HK-2 (cell line): Measurements from ENCODE around the gene ZNF664.

Experiments used
- DNase-seq: peaks from one replicate; pipeline ENCODE4 v3.0.0-alpha.2; 2018; ENCODE audit not compliant: unreplicated experiment

ZNF664 gene

DNA sequence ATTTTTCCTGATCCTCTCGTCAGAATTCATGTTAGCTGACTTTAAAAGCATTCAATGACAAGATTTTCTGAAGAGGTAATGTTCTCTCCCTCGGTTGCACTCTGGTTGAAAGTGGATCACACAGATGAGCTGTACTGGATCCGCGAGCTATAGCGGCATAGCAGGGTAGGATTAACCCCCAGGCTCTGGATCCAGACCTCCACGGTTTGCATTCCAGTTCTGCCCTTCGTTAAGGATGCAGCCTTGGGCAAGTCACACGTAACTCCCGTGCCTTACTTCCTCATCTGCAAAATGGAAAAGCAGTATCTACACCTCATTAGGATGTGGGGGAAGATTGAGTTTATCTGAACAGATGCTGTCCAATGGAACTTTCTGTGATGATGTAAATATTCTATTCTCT, 14.1 kb upstream of the ZNF664 start:
- DNase-seq: no peak

DNA sequence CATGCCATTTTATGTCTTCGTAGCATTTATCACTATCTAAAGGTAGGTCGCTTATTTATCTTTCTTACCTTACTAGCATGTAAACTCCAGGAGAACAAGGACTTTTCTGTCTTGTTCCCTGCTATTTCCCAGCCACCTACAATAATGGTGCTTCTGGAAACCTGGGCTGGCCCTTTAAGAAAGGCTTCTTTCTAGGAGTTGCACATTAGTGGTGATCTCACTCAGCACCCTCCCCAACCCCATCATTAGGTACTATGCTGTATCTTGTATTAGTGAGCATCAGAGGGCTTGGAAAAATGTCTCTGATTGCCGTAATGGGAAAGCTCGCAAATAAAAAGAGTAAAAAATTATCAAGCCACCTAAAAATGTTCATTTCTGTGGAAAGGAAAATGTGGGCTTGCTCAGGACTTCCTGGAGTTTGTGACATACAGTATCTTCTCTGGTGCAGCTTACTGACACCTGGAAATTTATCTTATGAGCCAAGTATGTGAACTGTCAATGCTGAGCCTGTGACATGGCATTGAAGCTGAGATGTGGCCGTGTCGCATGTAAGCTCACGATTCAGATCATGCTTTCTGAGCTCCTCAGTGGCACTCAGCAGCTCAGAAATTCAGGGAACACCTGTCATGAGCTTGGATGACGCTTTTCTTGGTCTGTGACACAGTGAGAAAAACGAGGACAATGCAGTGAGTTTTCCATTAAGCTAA, 12.8 kb upstream of the ZNF664 start:
- DNase-seq: no peak

DNA sequence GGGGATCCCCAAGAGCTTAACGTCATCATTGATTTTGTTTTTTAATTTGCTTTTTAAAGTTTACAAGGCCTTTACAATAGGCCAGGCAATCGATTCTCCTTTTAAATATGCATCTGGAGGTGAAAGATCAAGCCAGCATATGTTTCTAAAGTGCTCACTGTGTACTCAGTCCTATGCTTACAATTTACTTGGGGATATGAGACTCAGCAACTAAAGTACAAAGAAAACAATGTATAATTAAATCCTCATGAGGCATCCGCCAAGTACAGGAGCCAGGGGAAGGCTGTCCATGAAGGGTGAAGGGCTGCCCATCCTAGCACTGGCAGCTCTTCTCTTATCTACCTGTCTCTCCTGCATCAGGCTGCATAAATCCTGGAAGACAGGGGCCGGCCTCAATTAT, 12.2 kb upstream of the ZNF664 start:
- DNase-seq: no peak

DNA sequence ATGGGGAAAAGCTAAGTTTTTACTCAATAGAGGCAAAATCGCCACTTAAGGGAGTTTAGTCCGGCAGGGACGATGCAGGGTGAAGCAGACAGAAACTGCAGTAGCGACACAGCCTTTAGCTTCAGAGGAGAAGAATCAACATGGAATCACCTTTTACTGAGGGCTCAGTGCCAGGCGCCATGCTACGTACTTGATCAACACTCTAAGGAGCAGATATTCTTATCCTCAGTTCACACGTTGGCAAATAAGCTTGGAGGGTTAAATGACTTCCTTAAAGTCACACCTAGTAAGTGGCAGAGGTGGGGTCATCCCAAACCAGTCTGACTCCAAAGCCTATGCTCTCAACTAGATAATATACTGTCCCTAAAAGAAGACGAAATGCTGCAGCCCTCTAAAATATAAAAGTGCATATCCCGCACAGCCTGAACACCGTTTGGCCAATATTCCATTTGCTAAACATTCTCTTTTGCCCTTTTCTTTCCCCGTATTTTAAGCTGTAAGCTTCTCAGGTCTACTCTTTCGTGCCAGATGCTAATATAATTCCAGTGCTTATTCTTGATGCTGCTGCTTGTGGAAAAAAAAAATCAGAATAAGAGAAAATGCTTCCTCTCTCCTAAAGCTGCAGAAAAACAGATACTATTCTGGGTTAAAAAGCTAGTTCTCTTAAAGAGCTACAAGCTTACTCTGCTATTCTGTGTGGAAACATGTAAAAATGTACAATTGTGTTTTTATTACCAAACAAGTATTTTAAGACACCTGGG, 11.2 kb upstream of the ZNF664 start:
- DNase-seq: no peak

DNA sequence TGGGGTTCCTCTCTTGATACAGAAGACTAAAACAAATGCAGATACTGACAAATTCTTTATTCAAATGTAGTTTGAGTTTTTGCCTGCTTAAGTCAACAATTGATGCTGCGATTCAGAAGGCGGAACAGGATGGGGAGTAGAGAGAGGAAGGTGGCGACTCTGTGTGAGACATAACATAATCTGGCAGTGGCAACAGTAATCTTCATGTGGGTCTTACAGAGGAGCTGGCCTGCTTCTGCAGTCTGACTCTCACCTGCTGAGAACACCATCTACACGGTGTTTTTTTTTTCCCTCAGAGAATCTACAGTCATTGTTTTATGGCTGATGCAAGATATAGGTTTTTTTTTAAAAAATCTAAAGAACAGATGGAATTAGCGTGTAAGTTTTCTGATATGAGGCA, 10.5 kb upstream of the ZNF664 start:
- DNase-seq: no peak

DNA sequence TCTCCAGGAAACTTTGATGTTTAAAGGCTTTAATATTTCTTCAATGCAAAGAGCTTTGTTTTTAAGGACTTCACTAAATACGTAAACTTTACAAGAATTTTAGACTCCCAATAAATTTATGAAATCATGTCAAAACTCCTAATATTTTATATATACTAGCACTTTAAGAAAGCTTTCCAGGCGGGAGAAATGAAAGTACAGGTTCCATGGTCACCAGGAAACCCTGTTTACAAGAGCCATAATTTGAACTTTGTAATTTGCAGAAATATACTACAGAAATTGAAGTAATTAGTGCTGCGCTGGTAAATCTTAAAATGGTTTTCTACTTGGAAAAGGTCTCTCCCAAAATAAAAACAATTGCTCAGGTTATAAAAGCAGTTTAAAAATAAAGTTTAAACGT, 9.2 kb upstream of the ZNF664 start:
- DNase-seq: no peak

DNA sequence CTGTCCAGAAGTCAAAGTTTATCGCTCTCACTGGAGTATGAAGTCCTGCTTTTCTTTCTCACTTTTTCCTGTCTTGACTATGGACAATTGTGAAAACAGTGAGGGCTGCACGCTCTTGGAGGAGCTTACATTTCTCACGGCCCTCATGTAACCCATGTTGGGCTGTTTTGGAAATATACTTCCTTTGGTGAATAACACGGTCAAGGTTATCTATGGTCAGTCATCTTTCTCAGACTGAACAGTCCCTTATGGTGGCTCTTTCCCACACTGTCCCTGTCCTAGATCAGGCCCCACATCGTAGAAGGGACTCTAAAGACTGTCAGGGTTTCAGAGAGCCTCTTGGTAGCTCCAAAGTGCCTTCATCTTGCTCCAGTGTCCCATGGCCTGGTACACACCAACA, 7.6 kb upstream of the ZNF664 start:
- DNase-seq: no peak

DNA sequence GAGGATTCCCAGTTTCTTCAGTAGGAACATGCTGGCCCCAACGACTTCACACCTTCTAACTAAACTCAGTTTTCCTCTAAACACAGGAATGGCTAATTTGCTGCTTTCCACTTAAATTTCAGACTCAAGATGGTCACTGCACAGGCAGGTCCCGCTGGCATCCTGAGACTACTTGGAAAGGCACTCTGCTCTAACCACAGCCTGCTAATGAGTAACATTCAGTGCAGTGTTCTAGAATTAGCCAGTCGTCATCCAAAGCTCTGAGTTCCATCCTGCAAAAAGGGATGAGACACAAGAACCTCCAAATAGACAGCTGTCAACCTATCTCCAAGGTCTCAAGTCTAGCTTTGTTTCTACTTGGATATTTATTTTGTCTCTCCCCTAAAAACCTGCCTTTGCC, 6.4 kb upstream of the ZNF664 start:
- DNase-seq: peak; percentile 44

DNA sequence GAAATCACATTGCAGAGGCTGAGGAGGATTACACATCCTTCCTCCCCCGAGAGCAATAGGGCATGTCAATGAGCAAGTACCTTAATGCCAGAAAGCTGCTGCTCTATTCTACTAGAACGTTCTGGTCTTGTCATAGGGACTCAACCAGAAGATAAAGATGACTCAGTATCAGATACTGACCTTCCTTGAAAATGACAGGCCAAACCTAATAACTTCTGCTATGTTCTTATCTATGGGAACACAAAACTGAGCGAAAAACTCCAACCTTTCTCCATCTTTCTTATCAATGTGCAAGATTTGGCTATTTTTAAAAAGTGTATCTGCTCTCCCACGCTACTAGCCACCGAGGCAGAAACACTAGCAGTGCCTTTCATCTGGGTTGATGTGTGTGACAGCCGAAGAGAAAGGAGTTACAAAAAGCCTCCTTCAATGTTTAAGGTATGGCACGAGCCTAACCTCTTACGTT, 5.9 kb upstream of the ZNF664 start:
- no peak for DNase-seq

DNA sequence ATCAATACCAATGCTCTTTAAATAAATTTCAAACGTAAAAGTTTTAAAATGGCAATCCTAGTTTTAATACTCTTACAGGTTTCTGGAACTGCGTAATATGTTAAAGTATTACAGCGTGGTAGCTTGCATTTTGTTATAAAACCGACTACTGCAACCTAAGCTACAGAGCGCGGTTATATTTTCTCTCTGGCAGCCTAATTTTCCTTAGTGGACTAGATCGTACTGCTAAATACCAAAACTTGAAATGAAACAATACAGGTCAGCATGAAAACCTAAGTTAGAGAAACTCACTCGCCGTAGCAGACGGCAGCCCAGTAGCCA, 1.6 kb upstream of the ZNF664 start:
- DNase-seq: no peak

DNA sequence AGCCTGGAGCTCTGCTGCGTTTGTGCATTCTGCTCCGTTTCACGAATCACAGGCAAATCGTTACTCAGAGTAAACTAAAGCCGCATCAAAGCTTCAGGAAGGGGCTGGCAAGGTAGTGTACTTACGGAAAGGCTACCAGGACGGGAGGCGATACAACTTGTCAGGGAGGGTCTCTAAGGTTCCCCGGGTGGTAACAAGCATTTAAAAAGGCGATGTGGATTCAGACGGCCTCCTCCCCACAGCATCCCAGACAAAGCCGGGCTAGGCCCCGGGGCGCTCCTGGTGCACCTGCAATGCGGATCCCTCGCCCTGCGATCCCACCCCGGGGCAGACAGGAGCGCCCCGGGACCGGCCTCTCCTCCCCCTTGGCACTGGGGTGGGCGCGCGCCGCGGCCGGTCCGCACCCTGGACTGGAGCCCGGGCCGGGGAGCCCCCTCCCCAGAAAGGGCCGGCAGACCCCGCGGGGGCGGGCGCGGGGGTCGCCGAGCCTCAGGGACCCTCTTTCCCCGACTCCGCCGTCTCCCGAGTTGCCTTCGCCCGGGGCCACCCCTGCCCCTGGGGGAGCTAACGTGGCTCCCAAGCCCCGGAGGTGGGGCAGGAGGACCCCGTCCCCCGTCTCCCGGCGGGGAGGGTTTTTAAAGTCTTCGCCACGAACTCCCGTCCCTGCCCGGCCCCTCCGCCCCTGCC, 1.1 kb upstream of the ZNF664 start:
- DNase-seq: peak; percentile 36

DNA sequence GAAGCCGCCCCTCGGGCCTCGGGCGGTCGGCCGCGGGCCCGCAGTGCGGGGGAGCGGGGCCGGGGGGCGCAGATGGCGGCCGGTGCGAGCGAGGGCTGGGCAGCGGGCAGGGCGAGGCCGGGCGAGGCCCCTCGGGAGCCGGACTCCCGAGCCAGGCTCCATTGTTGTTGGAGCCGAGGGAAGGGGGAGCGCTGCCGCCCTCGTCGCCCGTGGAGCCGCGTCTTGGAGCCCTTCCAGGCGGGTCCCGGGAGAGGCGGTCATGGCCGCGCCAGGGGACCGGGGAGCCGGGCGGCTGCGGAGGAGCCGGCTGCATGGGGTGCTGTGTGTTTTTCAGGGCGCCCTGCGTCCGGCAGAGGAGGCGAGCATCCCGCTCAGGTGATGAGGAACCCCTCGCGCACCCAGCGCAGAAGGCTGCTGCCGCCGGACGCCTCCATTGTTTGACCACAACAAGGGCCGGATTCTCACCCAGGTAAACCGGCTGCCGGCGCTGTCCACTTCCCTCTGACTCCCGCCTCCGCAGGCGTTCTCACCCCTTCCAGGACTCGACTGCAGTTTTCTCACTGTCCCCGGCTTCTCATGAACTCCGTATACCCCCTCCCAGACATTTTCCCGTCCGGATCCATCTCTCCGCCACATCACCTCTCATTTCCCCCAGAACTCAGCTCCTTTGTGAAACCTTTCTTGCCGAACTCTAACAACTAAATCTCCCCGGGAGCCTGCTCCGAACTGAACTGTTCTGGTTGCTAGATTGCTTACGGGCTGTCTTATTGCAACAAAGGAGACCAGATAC, 732 bp downstream of the ZNF664 start:
- DNase-seq: peak; percentile 57

DNA sequence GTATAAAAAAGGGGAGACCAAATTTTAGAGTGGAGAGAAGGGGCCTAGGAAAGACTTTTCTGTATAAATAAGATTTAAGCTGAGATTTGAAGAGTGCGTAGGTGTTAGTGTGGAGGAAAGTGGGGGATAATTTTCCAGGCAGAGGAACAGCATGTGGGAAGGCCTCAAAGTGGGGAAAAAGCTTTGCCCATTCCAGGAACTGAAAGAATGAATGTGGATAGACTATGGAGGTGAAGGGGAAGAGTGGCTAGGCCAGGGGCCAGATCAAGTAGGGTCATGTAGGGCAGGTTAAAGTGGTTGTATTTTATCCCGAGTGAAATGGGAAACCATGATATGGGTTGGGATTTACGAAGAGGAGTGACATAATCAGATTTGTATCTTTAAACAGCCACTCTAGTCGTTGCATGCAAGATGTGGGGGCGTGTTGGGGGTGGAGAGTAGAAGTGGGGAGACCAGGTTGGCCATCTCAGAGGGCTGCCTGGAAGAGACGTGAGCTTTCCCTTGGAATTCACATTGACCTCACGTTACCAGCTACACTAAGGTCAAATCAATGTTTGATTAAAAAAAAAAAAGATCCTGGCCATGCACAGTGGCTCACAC, 3.3 kb downstream of the ZNF664 start:
- no peak for DNase-seq

DNA sequence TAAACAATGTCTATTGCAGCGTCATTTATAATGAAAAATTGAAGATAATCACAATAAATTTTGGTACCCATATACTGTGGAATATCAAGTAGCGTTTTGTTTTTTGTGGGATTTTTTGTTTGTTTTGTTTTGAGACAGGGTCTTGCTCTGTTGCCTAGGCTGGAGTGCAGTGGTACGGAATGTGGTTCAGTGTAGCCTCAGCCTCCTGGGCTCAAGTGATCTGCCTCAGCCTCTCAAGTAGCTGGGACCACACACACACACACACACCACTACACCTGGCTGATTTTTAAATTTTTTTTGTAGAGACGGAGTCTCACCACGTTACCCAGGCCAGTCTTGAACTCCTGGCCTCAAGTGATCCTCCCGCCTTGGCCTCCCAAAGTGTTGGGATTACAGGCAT, 6.6 kb downstream of the ZNF664 start:
- DNase-seq: no peak

DNA sequence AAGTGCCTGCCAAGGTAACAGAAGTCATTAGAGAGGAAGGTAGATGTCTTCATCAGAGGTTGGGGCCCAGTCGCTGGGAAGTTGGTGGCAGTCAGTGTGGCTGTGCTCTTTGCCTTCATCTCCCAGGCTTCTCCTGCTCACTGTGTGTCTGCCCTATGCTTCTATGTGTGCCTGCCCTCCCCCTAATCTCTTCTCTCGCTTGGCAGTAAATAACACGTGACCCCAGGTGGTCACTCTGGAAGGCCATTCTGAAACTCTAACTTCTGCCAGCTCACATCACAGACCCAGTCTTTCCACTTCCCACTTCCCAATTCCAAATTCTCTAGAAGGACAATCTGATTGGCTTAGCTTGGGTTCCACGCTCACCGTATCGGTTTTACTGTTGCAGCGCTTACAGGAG, 9.3 kb downstream of the ZNF664 start:
- DNase-seq: no peak

DNA sequence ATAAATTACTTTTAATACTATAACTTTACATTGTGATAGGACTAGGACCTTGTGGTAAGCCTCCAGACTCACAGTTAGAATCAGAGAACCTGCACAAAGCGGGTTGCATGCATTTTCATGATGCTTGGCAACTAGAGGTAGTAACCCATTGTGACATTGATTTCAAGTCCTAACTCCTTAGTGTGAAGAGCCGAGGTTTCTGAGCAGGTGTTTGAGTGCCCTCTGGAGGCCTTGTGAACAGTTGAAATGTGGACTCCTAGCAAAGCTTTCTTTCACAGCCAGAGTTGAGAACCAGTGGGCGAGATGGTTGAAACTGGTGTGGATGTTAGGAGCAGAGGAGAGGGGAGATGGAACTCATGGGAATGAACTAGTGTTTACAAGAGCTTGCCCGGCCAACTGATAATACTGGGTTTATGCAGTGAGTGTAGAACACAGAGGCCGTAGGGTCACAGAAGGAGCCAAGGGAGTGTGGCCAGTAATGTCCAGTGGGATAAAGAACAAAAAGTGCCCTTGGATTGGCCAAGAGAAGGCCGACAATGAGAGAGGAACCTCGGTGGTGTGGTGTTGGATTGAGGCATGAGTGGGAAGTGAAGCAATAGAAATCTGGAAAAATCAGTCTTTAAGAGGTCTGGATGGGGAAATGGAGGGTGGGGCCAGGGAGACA, 10.9 kb downstream of the ZNF664 start:
- DNase-seq: peak; percentile 22

DNA sequence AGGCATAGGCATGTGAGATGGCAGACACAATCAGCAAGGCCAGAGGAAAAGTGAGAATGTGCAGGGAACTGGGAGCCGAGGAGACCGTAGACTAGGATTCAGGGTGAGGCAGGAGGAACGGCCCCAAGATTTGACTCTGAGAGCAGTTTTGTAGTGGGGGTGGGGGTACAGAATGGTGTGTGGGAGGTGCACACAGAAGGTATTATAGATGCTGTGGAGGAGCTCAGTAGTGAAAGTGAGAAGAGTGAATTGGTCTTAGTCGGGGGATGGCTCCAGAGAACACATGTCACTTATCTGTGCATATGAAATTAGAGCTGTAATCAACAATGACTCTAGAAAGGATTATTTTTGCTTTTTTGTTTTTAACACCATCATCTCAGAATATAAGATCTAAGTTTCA, 11.9 kb downstream of the ZNF664 start:
- DNase-seq: no peak

DNA sequence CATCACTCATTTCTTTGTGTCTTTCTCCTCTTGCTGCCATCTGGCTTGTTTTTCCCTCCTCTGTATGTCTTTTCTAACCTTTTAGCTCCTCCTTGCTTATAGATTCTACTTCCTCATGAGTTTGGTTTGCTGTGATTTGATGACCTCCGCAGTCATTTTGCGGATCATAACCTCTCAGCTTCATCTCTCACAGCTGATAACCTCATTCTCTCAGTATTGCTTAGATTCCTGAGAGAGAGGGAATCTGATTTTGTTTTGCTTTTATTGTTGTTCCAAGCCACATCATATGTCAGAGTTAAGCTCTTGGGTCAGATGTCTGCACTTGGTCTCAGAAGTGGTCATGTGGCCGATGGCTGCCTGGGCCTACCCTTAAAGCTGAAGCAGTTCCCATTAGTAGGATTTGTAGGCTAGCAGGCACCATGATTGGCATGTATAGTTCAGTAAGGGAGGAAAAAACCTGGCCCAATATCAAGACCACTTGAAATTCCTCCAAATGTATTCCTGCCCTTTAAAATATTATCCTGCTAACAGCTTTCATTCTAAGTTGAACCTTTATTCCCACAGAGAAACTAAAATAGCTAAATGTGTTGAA, 13.5 kb downstream of the ZNF664 start:
- no peak for DNase-seq

DNA sequence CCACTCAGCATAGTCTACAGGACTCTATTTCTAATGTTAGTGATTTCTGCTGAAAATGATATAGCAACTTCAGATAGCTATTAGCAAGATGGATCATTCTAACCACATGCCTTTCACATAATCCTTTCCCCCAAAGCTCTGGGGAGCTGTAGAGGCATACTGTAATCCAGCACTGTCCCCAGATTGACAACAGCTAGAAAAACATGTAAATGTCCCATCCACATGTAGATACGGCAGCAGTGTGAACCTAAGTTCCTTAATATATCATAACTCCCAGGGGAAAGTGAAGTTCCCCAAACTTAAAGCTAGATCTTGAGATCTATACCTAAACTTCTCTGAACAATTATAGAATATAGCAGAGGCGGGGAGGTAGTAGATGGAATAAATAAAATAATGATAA, 14.0 kb downstream of the ZNF664 start:
- no peak for DNase-seq

DNA sequence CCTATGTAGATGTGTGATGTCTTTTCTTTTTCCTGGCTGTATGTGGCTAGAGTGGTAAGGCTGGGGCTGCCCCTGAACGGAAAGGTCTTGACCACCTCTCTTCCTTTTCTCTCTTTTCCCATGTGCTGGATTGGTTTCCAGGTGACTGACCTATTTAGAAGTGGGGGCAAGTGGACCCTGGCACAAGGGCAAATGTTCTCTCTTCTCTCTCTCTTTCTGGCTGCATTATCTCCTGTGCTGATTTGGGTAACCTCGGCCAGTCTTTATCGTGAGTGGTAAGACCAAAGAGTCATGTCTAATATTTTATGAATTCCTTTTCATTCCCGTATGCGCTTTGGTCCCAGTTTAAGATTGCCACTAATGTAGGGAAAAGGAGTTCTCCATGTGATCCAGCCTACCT, 16.2 kb downstream of the ZNF664 start:
- DNase-seq: no peak

DNA sequence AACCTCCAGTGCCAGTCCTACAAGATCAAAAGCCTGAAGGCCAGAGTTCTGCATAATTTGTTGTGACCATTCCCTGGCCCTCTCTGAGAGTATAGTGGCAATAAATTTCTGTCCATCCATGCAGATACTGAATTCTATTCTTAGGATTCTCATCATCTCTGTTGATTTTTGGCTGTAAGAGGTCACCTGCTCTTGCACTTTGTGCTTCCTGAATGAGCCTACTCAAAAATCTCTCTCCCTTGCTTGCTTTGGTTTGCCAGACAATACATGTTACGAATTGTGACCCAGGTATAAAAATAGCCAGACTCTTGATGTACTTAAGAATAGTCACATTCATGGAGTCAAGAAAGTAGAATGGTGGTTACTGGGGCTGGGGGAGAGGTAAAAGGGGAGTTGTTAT, 16.7 kb downstream of the ZNF664 start:
- DNase-seq: no peak
